ENCODE measurements around the gene ATP1A4.

The ATP1A4 gene

GRCh38 chr1:160225345-160225744 is 73.9 kb downstream of the ATP1A4 start (continued):
- no peak for TF ChIP-seq CREB5 (CRISPR knock-in tag; IDR thresholded peaks at IDR 0.05; ENCODE audit: low read depth)
- no peak for TF ChIP-seq ZNF8 (CRISPR knock-in tag; IDR thresholded peaks at IDR 0.05)
- TF ChIP-seq ISL1 (CRISPR knock-in tag; IDR thresholded peaks at IDR 0.05): no peak
- no peak for TF ChIP-seq GLIS3 (CRISPR knock-in tag; IDR thresholded peaks at IDR 0.05)
- TF ChIP-seq RARB (CRISPR knock-in tag; IDR thresholded peaks at IDR 0.05): no peak

DNA sequence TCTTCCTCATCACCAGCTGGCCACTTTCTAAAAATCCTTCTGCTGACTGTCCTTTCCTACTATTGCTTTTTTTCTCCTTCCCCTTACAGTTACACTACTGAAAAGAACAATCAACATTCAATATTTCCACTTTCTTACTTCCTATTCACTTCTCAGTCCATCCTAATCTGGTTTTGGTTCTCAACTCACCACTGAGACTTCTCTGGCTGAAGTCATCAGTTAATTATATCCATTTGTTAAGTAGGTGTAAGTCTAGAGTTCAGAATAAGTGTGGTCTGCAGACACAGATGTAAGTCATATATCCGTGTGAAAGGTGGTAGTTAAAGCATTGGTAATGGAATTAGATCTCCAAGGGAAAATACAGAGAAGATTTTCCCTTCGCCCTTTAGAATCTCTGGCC is 75.2 kb downstream of the ATP1A4 start:
- TF ChIP-seq ARNTL (CRISPR knock-in tag; IDR thresholded peaks at IDR 0.05; ENCODE audit: borderline replicate concordance, low read depth) (no peak), BACH2 (CRISPR knock-in tag; IDR thresholded peaks at IDR 0.05; ENCODE audit: borderline replicate concordance) (no peak), ZNF8 (CRISPR knock-in tag; IDR thresholded peaks at IDR 0.05) (no peak), ZNF70 (CRISPR knock-in tag; IDR thresholded peaks at IDR 0.05) (no peak), CSDC2 (CRISPR knock-in tag; IDR thresholded peaks at IDR 0.05) (no peak), PPARA (CRISPR knock-in tag; IDR thresholded peaks at IDR 0.05; ENCODE audit: borderline replicate concordance) (no peak), OSR1 (CRISPR knock-in tag; IDR thresholded peaks at IDR 0.05) (no peak), SNAI2 (CRISPR knock-in tag; IDR thresholded peaks at IDR 0.05) (no peak), ZFP30 (CRISPR knock-in tag; IDR thresholded peaks at IDR 0.05) (no peak), ESRRG (CRISPR knock-in tag; IDR thresholded peaks at IDR 0.05) (no peak), ZFP3 (CRISPR knock-in tag; IDR thresholded peaks at IDR 0.05) (no peak), CREB5 (CRISPR knock-in tag; IDR thresholded peaks at IDR 0.05; ENCODE audit: low read depth) (no peak), TCF4 (CRISPR knock-in tag; IDR thresholded peaks at IDR 0.05; ENCODE audit: borderline replicate concordance) (no peak), PATZ1 (CRISPR knock-in tag; IDR thresholded peaks at IDR 0.05; ENCODE audit: borderline replicate concordance) (no peak), TOX (CRISPR knock-in tag; IDR thresholded peaks at IDR 0.05; ENCODE audit: borderline replicate concordance) (no peak), ZC3H10 (CRISPR knock-in tag; IDR thresholded peaks at IDR 0.05) (no peak), ISL1 (CRISPR knock-in tag; IDR thresholded peaks at IDR 0.05) (no peak)
- TF ChIP-seq, protein P1, sequence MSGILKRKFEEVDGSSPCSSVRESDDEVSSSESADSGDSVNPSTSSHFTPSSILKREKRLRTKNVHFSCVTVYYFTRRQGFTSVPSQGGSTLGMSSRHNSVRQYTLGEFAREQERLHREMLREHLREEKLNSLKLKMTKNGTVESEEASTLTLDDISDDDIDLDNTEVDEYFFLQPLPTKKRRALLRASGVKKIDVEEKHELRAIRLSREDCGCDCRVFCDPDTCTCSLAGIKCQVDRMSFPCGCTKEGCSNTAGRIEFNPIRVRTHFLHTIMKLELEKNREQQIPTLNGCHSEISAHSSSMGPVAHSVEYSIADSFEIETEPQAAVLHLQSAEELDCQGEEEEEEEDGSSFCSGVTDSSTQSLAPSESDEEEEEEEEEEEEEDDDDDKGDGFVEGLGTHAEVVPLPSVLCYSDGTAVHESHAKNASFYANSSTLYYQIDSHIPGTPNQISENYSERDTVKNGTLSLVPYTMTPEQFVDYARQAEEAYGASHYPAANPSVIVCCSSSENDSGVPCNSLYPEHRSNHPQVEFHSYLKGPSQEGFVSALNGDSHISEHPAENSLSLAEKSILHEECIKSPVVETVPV (CRISPR knock-in tag; IDR thresholded peaks at IDR 0.05): no peak
- TF ChIP-seq, protein P2, sequence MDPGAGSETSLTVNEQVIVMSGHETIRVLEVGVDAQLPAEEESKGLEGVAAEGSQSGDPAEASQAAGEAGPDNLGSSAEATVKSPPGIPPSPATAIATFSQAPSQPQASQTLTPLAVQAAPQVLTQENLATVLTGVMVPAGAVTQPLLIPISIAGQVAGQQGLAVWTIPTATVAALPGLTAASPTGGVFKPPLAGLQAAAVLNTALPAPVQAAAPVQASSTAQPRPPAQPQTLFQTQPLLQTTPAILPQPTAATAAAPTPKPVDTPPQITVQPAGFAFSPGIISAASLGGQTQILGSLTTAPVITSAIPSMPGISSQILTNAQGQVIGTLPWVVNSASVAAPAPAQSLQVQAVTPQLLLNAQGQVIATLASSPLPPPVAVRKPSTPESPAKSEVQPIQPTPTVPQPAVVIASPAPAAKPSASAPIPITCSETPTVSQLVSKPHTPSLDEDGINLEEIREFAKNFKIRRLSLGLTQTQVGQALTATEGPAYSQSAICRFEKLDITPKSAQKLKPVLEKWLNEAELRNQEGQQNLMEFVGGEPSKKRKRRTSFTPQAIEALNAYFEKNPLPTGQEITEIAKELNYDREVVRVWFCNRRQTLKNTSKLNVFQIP (CRISPR knock-in tag; IDR thresholded peaks at IDR 0.05; ENCODE audit: borderline replicate concordance, low read depth): no peak
- TF ChIP-seq, protein P3, sequence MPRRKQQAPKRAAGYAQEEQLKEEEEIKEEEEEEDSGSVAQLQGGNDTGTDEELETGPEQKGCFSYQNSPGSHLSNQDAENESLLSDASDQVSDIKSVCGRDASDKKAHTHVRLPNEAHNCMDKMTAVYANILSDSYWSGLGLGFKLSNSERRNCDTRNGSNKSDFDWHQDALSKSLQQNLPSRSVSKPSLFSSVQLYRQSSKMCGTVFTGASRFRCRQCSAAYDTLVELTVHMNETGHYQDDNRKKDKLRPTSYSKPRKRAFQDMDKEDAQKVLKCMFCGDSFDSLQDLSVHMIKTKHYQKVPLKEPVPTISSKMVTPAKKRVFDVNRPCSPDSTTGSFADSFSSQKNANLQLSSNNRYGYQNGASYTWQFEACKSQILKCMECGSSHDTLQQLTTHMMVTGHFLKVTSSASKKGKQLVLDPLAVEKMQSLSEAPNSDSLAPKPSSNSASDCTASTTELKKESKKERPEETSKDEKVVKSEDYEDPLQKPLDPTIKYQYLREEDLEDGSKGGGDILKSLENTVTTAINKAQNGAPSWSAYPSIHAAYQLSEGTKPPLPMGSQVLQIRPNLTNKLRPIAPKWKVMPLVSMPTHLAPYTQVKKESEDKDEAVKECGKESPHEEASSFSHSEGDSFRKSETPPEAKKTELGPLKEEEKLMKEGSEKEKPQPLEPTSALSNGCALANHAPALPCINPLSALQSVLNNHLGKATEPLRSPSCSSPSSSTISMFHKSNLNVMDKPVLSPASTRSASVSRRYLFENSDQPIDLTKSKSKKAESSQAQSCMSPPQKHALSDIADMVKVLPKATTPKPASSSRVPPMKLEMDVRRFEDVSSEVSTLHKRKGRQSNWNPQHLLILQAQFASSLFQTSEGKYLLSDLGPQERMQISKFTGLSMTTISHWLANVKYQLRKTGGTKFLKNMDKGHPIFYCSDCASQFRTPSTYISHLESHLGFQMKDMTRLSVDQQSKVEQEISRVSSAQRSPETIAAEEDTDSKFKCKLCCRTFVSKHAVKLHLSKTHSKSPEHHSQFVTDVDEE (CRISPR knock-in tag; IDR thresholded peaks at IDR 0.05): no peak
- ATAC-seq: no peak

Measured in SK-N-SH treated with all-trans-retinoic acid at 6 μM for 48 hours (cell line).